ENCODE measurements around the gene RNGTT. TPM values are rescaled to one million over a fixed set of nuclear protein-coding genes. Genes with fewer than 3 reads are reported as not detected.

Gene RNGTT
- total RNA-seq, 4 donors from 2014 or later, result 13.9 to 20.5 (median 18.4) TPM

GRCh38 chr6:88814909-88815308 lies 148.5 kb downstream of the RNGTT start:
- H3K27me3 ChIP-seq, result no peaks in the 10 kb centered on the region
- no peaks in the 10 kb centered on the region for H3K4me1 ChIP-seq
- 62 to 72% methylated on average over 1 of the region's 1 CpG for WGBS, 2 donors
- no peak overlapping the region for H3K4me3 ChIP-seq
- TF ChIP-seq POLR2A (IDR thresholded peaks at IDR 0.05) (no peak), CTCF (IDR thresholded peaks at IDR 0.05) (no peak), EP300 (IDR thresholded peaks at IDR 0.05) (no peak)
- no peak overlapping the region for H3K27ac ChIP-seq
- H3K36me3 ChIP-seq, result no peaks in the 10 kb centered on the region
- no peak for DNase-seq (ENCODE audit: low spot score in 2 of 2)
- no peaks in the 10 kb centered on the region for H3K9me3 ChIP-seq

GRCh38 chr6:88813045-88813444 lies 150.4 kb downstream of the RNGTT start:
- TF ChIP-seq POLR2A (IDR thresholded peaks at IDR 0.05) (no peak), EP300 (IDR thresholded peaks at IDR 0.05) (no peak), CTCF (IDR thresholded peaks at IDR 0.05) (no peak)
- WGBS, 2 donors, result 60 to 61% methylated on average over 5 of the region's 5 CpGs
- H3K4me1 ChIP-seq, result no peaks in the 10 kb centered on the region
- DNase-seq (ENCODE audit: low spot score in 2 of 2), result no peak
- no peak overlapping the region for H3K27ac ChIP-seq
- no peaks in the 10 kb centered on the region for H3K36me3 ChIP-seq
- H3K4me3 ChIP-seq, result no peak overlapping the region
- no peaks in the 10 kb centered on the region for H3K27me3 ChIP-seq
- peaks cover 0 to 2% (median 0%) of the 10 kb centered on the region in 4 donors for H3K9me3 ChIP-seq

- TF ChIP-seq CTCF (IDR thresholded peaks at IDR 0.05) (no peak), POLR2A (IDR thresholded peaks at IDR 0.05) (no peak), EP300 (IDR thresholded peaks at IDR 0.05) (no peak)
- Histone ChIP-seq H3K27ac (no peak overlapping the region), H3K4me1 (no peaks in the 10 kb centered on the region), H3K4me3 (no peak overlapping the region), H3K36me3 (peaks cover 0 to 4% (median 0%) of the 10 kb centered on the region in 3 donors), H3K9me3 (peaks cover 0 to 9% (median 3%) of the 10 kb centered on the region in 4 donors), H3K27me3 (no peaks in the 10 kb centered on the region)
- DNase-seq (ENCODE audit: low spot score in 2 of 2), result no peak
- 59 to 74% methylated on average over 1 of the region's 1 CpG for WGBS, 2 donors
Observed at GRCh38 chr6:88810701-88811100, 152.7 kb downstream of the RNGTT start.

- DNase-seq (ENCODE audit: low spot score in 2 of 2), result no peak
- Histone ChIP-seq H3K27ac (no peak overlapping the region), H3K4me3 (no peak overlapping the region), H3K27me3 (no peaks in the 10 kb centered on the region), H3K4me1 (no peaks in the 10 kb centered on the region), H3K9me3 (peaks cover 0 to 9% (median 3%) of the 10 kb centered on the region in 4 donors), H3K36me3 (peaks cover 0 to 4% (median 0%) of the 10 kb centered on the region in 3 donors)
- WGBS, 2 donors, result 88% methylated on average over 5 of the region's 5 CpGs
- no peak for TF ChIP-seq POLR2A (IDR thresholded peaks at IDR 0.05)
- TF ChIP-seq CTCF (IDR thresholded peaks at IDR 0.05), result no peak
- TF ChIP-seq EP300 (IDR thresholded peaks at IDR 0.05), result no peak
Observed at GRCh38 chr6:88810089-88810488, 153.3 kb downstream of the RNGTT start.

- peaks cover 0 to 4% (median 0%) of the 10 kb centered on the region in 3 donors for H3K36me3 ChIP-seq
- no peak overlapping the region for H3K4me3 ChIP-seq
- no peak for DNase-seq (ENCODE audit: low spot score in 2 of 2)
- H3K27me3 ChIP-seq, result no peaks in the 10 kb centered on the region
- TF ChIP-seq POLR2A (IDR thresholded peaks at IDR 0.05), result no peak
- no peak overlapping the region for H3K27ac ChIP-seq
- H3K4me1 ChIP-seq, result no peaks in the 10 kb centered on the region
- H3K9me3 ChIP-seq, result peaks cover 0 to 9% (median 3%) of the 10 kb centered on the region in 4 donors
Observed at GRCh38 chr6:88808381-88808780, 155.0 kb downstream of the RNGTT start.

GRCh38 chr6:88807622-88808021 lies 155.8 kb downstream of the RNGTT start:
- DNase-seq (ENCODE audit: low spot score in 2 of 2), result no peak
- no peaks in the 10 kb centered on the region for H3K4me1 ChIP-seq
- H3K9me3 ChIP-seq, result peaks cover 0 to 9% (median 3%) of the 10 kb centered on the region in 4 donors
- WGBS, 2 donors, result 100% methylated on average over 1 of the region's 1 CpG
- no peak overlapping the region for H3K27ac ChIP-seq
- H3K27me3 ChIP-seq, result no peaks in the 10 kb centered on the region
- H3K4me3 ChIP-seq, result no peak overlapping the region
- H3K36me3 ChIP-seq, result peaks cover 0 to 4% (median 0%) of the 10 kb centered on the region in 3 donors
- TF ChIP-seq CTCF (IDR thresholded peaks at IDR 0.05) (no peak), EP300 (IDR thresholded peaks at IDR 0.05) (no peak), POLR2A (IDR thresholded peaks at IDR 0.05) (no peak)
